ENCODE data around the gene POC1A.

The POC1A gene

DNA sequence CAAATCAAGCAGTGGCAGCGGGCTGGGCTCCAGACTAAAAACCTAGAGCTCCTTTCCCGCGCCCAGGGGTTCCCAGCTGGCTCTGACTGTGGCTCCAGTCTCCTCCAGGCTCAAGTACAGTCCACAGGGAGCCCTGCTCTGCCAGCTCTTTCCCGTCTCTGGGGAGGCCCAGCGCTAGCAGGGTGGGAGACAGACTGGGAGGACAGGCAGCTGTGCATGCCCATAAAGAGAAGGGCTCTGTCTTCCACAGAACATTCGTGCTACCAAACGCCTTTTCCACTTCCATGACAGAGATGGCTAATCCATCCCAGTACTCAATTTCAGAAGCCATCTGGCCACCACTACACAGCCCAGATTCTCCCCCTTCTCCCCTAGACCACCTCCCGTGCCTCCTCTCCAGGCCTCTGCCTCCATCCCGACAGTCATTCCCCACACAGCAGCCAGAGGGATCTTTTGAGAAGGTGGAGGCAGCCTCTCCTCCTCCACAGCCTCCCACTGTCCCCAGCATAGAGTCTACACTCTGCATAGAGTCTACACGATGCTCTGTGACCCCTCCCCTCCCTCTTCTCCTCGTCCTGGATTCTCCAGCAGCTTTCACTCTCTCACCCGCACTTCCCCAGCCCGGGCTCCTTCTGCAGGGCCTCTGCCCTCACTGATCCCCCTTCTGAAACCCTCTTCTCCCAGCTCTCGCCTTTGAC is 91.0 kb downstream of the POC1A start:
- DNase-seq (ENCODE audit: low spot score) = no peak

- peak; percentile 67 for DNase-seq (ENCODE audit: low spot score)
Measured at GRCh38 chr3:52062505-52062904, 91.7 kb downstream of the POC1A start.

GRCh38 chr3:52061121-52061910 is 92.9 kb downstream of the POC1A start:
- no peak for DNase-seq (ENCODE audit: low spot score)

GRCh38 chr3:52059781-52060180 is 94.4 kb downstream of the POC1A start:
- DNase-seq (ENCODE audit: low spot score) = no peak

DNA sequence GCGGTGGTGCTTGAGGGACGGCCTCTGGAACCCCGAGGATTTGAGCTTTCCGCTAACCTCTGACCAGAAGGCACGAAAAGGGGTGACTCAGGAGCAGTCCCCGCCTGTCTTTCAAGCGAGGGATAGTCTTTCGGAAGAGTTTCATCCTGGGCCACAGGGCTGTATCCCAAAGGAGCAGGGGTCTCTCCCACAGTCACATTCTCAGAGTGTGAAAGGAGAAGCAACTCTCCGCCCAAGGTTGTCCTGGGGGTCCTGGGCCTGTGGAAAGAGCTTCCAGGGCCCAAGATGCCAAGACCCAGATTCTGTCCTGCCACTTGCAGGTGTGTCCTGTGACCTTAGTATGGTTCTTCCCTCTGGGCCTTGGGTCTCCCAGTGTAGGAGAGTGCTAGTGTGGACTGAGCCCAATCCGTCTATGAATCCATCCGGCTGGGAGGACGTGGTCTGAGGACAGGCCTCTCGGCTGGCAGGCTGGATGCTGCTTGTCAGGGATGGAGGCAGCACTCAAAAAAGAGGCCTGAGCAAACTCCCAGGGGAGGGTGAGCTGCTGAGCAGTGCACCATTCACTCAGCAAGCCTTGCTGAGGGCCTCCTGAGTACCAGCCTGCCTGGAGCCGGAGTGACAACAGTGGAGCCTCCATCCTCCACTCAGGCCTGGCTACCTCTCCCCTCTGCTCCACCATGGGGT is 96.3 kb downstream of the POC1A start:
- DNase-seq (ENCODE audit: low spot score) = no peak

- peak; percentile 99 for DNase-seq (ENCODE audit: low spot score)
Measured at GRCh38 chr3:52056968-52057811, 97.0 kb downstream of the POC1A start.

DNA sequence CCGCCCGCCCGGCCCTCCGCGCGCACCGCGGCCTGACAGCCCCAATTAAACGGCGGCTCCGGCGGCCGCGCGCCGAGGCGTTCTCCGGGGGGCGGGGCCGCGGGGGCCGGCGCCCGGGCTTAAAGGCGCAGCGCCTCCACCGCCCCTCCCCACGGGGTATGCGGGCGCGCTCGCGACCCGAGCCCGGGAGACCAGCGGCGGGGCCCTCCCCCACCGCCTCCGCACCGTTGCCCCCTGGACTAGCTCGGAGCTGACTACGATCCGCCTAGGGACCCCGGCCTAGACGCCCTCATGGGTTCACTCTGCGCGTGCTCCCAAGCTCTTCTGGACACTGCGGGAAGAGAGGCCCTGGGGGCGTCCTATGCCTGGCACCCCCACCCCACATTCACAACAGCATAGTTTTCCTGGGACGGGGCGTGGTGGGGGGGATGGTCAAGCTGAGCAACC is 97.7 kb downstream of the POC1A start, which contains the start of gene DUSP7:
DUSP7 (minus strand) TSS at position 51 of the 447 bp plus-strand sequence. CDS start 205 bp downstream, outside the sequence.
- DNase-seq (ENCODE audit: low spot score) = peak; percentile 78

DNA sequence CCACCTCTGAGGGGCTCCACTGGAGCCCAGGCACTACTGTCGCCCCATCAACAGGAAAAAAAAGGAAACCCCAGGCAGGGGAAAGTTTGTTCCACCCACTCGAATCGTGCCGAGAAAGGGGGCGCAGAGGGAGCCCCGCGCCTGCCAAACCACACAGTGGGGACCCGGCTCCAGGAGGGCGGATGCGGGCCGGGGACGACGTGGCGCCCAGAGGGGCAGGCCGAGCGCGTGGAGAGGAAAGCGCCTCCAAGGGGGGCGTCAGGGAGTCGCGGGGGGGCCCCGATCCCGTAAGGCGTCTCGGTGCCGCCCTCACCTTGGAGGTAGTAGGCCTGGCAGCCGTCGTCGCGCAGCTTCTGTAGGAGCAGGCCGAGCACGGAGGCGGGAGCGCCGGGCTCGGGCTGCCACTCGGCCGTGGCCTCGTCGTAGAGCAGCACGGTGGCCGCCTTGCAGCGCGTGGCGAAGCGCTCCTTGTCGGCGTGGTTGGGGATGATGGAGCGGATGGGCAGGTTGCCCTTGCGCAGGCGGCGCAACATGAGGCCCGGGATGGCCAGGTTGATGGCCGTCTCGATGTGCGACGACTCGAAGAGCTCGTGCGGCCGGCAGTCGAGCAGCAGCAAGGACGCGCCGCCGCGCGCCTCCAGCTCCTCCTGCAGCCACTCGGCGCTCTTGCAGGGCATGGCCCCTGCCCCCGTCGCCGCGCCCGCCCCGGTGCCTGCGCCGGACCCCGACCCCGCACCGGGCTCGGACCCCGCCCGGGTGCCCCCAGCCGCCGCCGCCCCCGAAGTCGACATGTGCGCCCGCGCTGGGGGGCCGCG is 98.5 kb downstream of the POC1A start:
- DNase-seq (ENCODE audit: low spot score) = peak; percentile 39

DNA sequence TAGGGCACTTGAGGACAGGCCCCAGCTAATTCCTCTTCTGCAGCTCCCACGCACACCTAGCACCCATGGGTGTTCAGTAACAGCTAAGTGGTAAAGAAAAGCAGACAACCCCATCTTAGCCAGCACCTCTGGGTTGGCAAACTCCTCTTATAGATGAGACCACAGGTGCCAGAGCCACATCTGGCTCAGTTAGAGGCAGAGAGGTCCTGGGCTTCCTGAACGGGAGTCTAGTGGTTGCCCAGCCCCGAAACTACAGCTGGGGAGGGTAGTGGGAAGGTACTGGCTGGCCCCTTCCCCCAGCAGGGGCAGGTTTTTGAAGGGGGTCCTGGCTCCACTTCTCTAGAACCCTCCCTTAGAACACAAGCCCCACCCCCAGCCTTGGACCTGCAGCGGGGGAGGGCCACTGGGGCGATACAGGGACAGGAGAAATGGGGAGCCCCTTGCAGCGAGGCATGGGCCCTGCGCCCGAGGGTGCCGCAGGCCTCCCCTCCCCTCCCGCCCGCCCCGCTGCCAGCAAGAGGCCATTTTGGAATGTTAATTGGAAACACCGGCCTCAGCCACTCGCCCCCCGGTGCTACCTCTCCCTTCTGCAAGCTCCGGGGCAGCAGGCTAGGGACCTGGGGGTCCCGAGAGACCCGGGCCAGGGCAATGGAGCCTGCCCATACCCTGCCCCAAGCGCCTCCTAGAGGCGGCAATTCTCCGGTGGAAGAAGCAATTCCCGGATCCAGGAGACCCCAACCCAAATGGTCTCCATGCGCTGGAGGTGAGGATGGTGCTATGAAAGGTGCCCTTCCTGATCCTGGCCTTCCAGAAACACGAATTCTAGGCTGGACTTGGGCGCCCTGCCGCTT is 99.3 kb downstream of the POC1A start:
- no peak for DNase-seq (ENCODE audit: low spot score)

GRCh38 chr3:52053307-52054304 is 100.6 kb downstream of the POC1A start:
- no peak for DNase-seq (ENCODE audit: low spot score)

DNA sequence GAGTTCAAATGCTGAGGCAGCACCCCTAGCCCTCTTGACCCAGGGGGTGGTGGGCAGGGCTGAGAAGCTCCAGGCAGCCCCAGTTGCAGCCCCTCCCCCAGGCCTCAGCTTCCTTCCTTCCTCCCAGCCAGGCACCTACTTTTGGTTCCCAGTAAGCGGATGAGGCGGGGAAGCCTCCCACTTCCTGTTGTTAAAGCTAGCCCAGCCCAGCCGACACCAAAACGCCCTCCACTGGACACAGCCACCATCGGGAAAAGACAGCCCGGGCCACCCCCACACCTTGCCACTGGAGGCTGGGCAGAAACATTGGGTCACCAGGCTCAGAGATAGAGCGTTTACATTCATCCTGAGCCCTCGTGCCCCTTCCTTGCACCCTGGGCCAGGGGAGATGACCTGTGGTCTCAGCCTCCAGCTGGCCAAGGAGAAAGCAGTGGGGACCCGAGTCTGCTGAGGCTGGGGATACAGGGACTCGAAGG is 101.4 kb downstream of the POC1A start:
- DNase-seq (ENCODE audit: low spot score) = peak; percentile 29

DNA sequence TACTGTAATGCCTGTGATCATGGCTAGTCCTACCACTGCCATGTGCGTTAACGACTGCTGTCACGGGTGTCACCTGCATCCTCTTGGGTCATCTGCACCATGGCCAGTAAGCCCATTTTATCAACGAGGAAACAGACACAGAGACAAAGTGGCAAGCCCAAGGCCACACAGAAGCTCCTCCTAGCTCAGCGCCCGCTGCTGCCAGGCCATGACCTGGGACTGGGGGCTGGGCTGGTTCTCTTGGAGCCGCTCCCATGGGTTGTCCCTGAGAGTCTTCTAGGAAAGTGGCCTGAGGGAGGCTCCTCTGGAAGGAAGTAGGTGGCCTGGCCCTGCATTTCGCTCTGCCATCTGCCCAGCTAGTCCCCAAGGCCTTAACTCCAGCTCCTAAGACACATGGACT is 102.8 kb downstream of the POC1A start:
- DNase-seq (ENCODE audit: low spot score) = no peak

GRCh38 chr3:52050571-52050970 is 103.7 kb downstream of the POC1A start:
- DNase-seq (ENCODE audit: low spot score) = no peak

- no peak for DNase-seq (ENCODE audit: low spot score)
Measured at GRCh38 chr3:52049503-52049902, 104.7 kb downstream of the POC1A start.

GRCh38 chr3:52047295-52047960 is 106.8 kb downstream of the POC1A start:
- DNase-seq (ENCODE audit: low spot score) = no peak

DNA sequence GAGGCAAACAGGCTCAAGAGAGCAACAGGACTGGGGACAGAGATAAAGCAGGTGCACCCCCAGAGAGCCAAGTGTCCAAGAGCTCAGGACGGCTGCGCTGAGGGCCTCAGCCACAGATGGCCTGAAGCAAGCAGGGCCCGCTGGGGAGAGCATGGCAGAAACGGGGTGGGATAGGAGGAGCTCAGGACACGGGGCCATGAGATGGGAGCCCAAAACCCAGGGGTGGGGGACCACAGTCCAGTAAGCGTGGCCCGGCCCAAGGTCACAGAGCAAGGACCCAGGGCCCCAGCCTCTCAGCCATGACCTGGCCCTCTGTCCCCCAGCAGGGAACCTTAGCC is 107.4 kb downstream of the POC1A start:
- DNase-seq (ENCODE audit: low spot score) = no peak

- no peak for DNase-seq (ENCODE audit: low spot score)
Measured at GRCh38 chr3:52046186-52046901, 107.9 kb downstream of the POC1A start.
